Measurements from ENCODE around the gene TIMM17B. TPM values are rescaled to one million over a fixed set of nuclear protein-coding genes. Genes with fewer than 3 reads are reported as not detected.
"Not testable (repeated sequence)": the region's sequence is repeated elsewhere in the genome, so short reads cannot be mapped to it uniquely, and the experiment has no call there.

TIMM17B gene
- total RNA-seq, 3 donors from 2014 or later: 32.3 to 40.8 (median 35.4) TPM

GRCh38 chrX:48864210-48864609 is 33.4 kb downstream of the TIMM17B start:
- H3K27me3 ChIP-seq: peaks cover 0 to 12% of the 10 kb centered on the region in 2 donors
- H3K36me3 ChIP-seq: no peaks in the 10 kb centered on the region
- no peak overlapping the region for H3K27ac ChIP-seq
- H3K4me3 ChIP-seq: no peak overlapping the region
- no peaks in the 10 kb centered on the region for H3K4me1 ChIP-seq
- no peaks in the 10 kb centered on the region for H3K9me3 ChIP-seq
- TF ChIP-seq, protein P1, sequence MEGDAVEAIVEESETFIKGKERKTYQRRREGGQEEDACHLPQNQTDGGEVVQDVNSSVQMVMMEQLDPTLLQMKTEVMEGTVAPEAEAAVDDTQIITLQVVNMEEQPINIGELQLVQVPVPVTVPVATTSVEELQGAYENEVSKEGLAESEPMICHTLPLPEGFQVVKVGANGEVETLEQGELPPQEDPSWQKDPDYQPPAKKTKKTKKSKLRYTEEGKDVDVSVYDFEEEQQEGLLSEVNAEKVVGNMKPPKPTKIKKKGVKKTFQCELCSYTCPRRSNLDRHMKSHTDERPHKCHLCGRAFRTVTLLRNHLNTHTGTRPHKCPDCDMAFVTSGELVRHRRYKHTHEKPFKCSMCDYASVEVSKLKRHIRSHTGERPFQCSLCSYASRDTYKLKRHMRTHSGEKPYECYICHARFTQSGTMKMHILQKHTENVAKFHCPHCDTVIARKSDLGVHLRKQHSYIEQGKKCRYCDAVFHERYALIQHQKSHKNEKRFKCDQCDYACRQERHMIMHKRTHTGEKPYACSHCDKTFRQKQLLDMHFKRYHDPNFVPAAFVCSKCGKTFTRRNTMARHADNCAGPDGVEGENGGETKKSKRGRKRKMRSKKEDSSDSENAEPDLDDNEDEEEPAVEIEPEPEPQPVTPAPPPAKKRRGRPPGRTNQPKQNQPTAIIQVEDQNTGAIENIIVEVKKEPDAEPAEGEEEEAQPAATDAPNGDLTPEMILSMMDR (IDR thresholded peaks at IDR 0.05): no peak
- no peak for TF ChIP-seq POLR2A (IDR thresholded peaks at IDR 0.05)
- TF ChIP-seq POLR2AphosphoS5 (IDR thresholded peaks at IDR 0.05): no peak
- no peak for DNase-seq (ENCODE audit: low spot score in 2 of 2)
- intact Hi-C loops (cut with DNase I; ENCODE audit: low total_unique reads): no loop called here

DNA sequence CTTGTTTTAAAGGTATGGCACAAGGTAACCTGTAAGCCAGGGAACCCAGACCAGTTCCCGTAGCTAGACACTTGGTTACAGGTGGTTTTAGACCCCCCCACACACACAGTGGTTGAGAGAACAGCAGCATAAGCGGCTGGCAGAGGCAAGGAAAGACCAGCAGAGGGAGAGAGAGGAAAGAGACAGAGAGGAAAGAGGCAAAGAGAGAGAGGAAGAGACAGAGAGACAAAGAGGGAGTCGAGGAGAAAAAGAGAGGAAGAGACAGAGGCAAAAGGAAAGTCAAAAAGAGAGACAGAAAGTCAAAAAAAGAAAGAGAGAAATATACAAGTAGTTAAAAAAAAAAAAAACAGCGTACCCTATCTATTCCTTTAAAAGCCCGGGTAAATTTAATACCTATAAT is 42.7 kb downstream of the TIMM17B start:
- H3K9me3 ChIP-seq: no peaks in the 10 kb centered on the region
- H3K4me1 ChIP-seq: no peaks in the 10 kb centered on the region
- H3K27me3 ChIP-seq: peaks cover 0 to 41% of the 10 kb centered on the region in 2 donors
- no peak for TF ChIP-seq POLR2AphosphoS5 (IDR thresholded peaks at IDR 0.05)
- no peak for TF ChIP-seq POLR2A (IDR thresholded peaks at IDR 0.05)
- TF ChIP-seq, protein P1 (IDR thresholded peaks at IDR 0.05): no peak
- H3K4me3 ChIP-seq: no peak overlapping the region
- H3K36me3 ChIP-seq: no peaks in the 10 kb centered on the region
- H3K27ac ChIP-seq: no peak overlapping the region
- intact Hi-C loops (cut with DNase I; ENCODE audit: low total_unique reads): no loop called here
- DNase-seq (ENCODE audit: low spot score in 2 of 2): no peak

DNA sequence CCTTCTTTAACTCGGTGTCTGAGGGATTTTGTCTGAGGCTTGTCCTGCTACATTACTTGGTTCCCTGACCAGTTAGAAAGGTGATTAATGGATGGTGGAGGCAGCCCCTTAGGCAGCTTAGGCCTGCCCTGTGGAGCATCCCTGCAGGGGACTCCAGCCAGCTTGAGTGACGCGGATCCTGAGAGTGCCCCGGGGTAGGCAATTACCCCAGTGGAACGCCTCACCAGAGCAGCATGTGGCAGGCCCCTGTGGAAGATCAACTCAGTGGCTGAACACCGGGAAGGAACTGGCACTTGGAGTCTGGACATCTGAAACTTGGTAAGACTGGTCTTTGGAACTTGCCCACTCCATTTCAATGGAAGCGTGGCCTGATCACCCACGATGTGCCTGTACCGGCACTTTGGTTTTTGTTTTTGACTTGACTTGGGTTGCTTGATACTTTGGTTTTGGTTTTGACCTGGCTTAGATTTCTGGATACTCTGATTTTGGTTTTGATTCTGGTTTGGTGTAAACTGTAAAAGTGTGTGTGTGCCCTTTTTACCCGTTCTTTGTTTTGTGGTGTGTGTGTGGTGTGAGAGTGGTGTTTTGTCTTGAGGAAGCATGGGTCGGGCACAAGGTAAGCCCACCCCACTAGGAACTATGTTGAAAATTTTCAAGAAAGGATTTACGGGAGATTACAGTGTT is 43.3 kb downstream of the TIMM17B start:
- intact Hi-C loops (cut with DNase I; ENCODE audit: low total_unique reads); H3K4me1 ChIP-seq; H3K27ac ChIP-seq; H3K4me3 ChIP-seq; H3K9me3 ChIP-seq; DNase-seq (ENCODE audit: low spot score in 2 of 2); H3K36me3 ChIP-seq: not testable (repeated sequence)
- peaks cover 0 to 46% of the 10 kb centered on the region in 2 donors for H3K27me3 ChIP-seq

- H3K36me3 ChIP-seq; H3K4me3 ChIP-seq; H3K9me3 ChIP-seq; DNase-seq (ENCODE audit: low spot score in 2 of 2); H3K4me1 ChIP-seq; H3K27ac ChIP-seq; intact Hi-C loops (cut with DNase I; ENCODE audit: low total_unique reads): not testable (repeated sequence)
- peaks cover 0 to 49% of the 10 kb centered on the region in 2 donors for H3K27me3 ChIP-seq
Observed at GRCh38 chrX:48853494-48853893, 44.1 kb downstream of the TIMM17B start.

DNA sequence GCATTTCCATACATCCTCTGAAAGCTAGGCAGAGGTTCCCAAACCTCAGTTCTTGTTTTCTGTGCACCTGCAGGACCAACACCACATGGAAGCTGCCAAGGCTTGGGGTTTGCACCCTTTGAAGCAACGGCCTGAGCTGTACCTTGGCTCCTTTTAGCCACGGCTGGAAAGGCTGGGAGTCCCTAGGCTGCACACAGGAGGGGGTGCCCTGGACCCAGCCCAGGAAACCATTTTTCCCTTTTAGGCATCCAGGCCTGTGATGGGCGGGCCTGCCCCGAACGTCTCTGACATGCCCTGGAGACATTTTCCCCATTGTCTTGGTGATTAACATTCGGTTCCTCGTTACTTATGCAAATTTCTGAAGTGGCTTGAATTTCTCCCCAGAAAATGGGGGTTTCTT is 44.7 kb downstream of the TIMM17B start:
- no peaks in the 10 kb centered on the region for H3K36me3 ChIP-seq
- TF ChIP-seq POLR2AphosphoS5 (IDR thresholded peaks at IDR 0.05) (no peak), POLR2A (IDR thresholded peaks at IDR 0.05) (no peak)
- TF ChIP-seq, protein P1 (IDR thresholded peaks at IDR 0.05): no peak

DNA sequence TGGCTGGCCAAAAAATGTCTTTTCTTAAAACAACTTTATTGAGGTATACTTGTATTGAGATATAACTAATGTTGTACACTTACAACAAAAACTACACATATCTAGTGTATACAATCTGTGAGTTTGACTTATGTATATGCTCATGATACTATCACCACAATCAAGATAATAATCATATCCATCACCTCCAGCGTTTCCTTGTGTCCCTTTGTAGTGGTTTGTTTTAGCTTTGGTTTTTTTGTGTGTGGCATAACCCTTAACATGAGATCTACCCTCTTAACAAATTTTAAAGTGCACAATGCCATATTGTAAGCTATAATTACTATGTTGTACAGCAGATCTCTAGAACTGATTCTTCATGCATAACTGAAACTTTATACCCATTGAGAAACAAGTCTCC is 48.7 kb downstream of the TIMM17B start:
- Histone ChIP-seq H3K4me1 (no peaks in the 10 kb centered on the region), H3K36me3 (no peaks in the 10 kb centered on the region), H3K27ac (no peak overlapping the region), H3K4me3 (no peak overlapping the region), H3K9me3 (no peaks in the 10 kb centered on the region), H3K27me3 (peaks cover 0 to 59% of the 10 kb centered on the region in 2 donors)
- no peak for DNase-seq (ENCODE audit: low spot score in 2 of 2)
- TF ChIP-seq, protein P1 (IDR thresholded peaks at IDR 0.05): no peak
- no peak for TF ChIP-seq POLR2AphosphoS5 (IDR thresholded peaks at IDR 0.05)
- TF ChIP-seq POLR2A (IDR thresholded peaks at IDR 0.05): no peak
- intact Hi-C loops (cut with DNase I; ENCODE audit: low total_unique reads): no loop called here

More for the DNA sequence above, 44.7 kb downstream of the TIMM17B start:
- H3K4me3 ChIP-seq: no peak overlapping the region
- DNase-seq (ENCODE audit: low spot score in 2 of 2): no peak
- no peak overlapping the region for H3K27ac ChIP-seq
- H3K27me3 ChIP-seq: peaks cover 0 to 52% of the 10 kb centered on the region in 2 donors
- no peaks in the 10 kb centered on the region for H3K4me1 ChIP-seq
- H3K9me3 ChIP-seq: no peaks in the 10 kb centered on the region
- intact Hi-C loops (cut with DNase I; ENCODE audit: low total_unique reads): no loop called here

Other genes with a start within 250 kb of the TIMM17B start
- 10 to 100 TPM in 1 of 3 donors, 1 to 10 TPM in 2; 2.3 to 12.5 (median 6.0) TPM for gene WAS, start 214.0 kb downstream of the TIMM17B start, total RNA-seq
- gene SUV39H1, start 201.0 kb downstream of the TIMM17B start, total RNA-seq: 1 to 10 TPM; 3.6 to 7.0 (median 5.3) TPM
- gene GLOD5, start 136.0 kb downstream of the TIMM17B start, total RNA-seq: under 1 TPM in 1 of 3 donors, not detected in 2; 0.66 TPM
- gene GATA1, start 111.2 kb downstream of the TIMM17B start, total RNA-seq: not detected
- 10 to 100 TPM; 78.2 to 86.2 (median 84.3) TPM for gene HDAC6, start 95.7 kb downstream of the TIMM17B start, total RNA-seq
- gene ERAS, start 71.3 kb downstream of the TIMM17B start, total RNA-seq: under 1 TPM in 1 of 3 donors, not detected in 2; 0.73 TPM
- 1 to 10 TPM; 1.4 to 3.6 (median 2.2) TPM for gene PCSK1N, start 62.2 kb downstream of the TIMM17B start, total RNA-seq
- gene PQBP1, start 162 bp upstream of the TIMM17B start, total RNA-seq: 10 to 100 TPM; 56.0 to 71.4 (median 71.0) TPM
- gene SLC35A2, start 13.9 kb upstream of the TIMM17B start, total RNA-seq: 10 to 100 TPM; 10.9 to 17.3 (median 16.1) TPM
- gene PIM2, start 21.3 kb upstream of the TIMM17B start, total RNA-seq: 10 to 100 TPM in 1 of 3 donors, 1 to 10 TPM in 2; 5.8 to 20.3 (median 7.6) TPM
- 10 to 100 TPM; 35.8 to 37.9 (median 36.1) TPM for gene OTUD5, start 59.8 kb upstream of the TIMM17B start, total RNA-seq
- gene KCND1, start 74.1 kb upstream of the TIMM17B start, total RNA-seq: 1 to 10 TPM in 1 of 3 donors, under 1 TPM in 2; 0.66 to 1.2 (median 0.96) TPM
- gene GRIPAP1, start 104.5 kb upstream of the TIMM17B start, total RNA-seq: 10 to 100 TPM; 31.4 to 47.2 (median 34.1) TPM
- 10 to 100 TPM; 44.1 to 93.3 (median 52.1) TPM for gene TFE3, start 145.6 kb upstream of the TIMM17B start, total RNA-seq
- gene CCDC120, start 161.2 kb upstream of the TIMM17B start, total RNA-seq: 1 to 10 TPM in 2 of 3 donors, under 1 TPM in 1; 0.80 to 6.3 (median 4.3) TPM
- 10 to 100 TPM in 1 of 3 donors, 1 to 10 TPM in 2; 5.9 to 18.4 (median 6.6) TPM for gene PRAF2, start 176.2 kb upstream of the TIMM17B start, total RNA-seq
- gene WDR45, start 182.1 kb upstream of the TIMM17B start, total RNA-seq: 100 to 1,000 TPM in 1 of 3 donors, 10 to 100 TPM in 2; 95.7 to 134 (median 98.6) TPM
- 10 to 100 TPM; 21.1 to 28.8 (median 27.8) TPM for gene GPKOW, start 226.0 kb upstream of the TIMM17B start, total RNA-seq

Measured in breast epithelium (tissue), 4 donors.